HL-60 (cell line): ENCODE data around the gene C2orf15.

Experiments
- DNase-seq, 2 experiments: peaks; one replicate each; pipeline ENCODE4 v3.0.0-alpha.2; 2010 to 2020; ENCODE audit warnings: low read depth in 1 of 2, low spot score in 1 of 2
- H3K27ac ChIP-seq: fragments of 250-450 bp; sonication (Bioruptor Pico); replicated peaks from 2 replicates; pipeline ENCODE4 v1.5.1; 2020; ENCODE audit warnings: mild to moderate bottlenecking, moderate library complexity
- H3K27me3 ChIP-seq: fragments of 250-450 bp; sonication (Bioruptor Pico); 2 replicates; pipeline ENCODE4 v1.5.1; 2021; ENCODE audit warnings: mild to moderate bottlenecking, moderate library complexity; ENCODE audit not compliant: insufficient read depth, poor library complexity, severe bottlenecking
- H3K4me3 ChIP-seq: replicated peaks from 2 replicates; pipeline ENCODE4 v1.5.1; 2011; ENCODE audit warnings: mild to moderate bottlenecking, control low read depth, low read length; ENCODE audit not compliant: insufficient read depth
- CTCF ChIP-seq: IDR thresholded peaks from one replicate; pipeline ENCODE4 v1.5.1; 2011; ENCODE audit warnings: low read length, control low read depth, inconsistent platforms; ENCODE audit not compliant: insufficient read depth
- GABPA ChIP-seq: IDR thresholded peaks from 2 replicates; pipeline ENCODE4 v1.6.1; 2012; ENCODE audit warnings: low read depth
- POLR2AphosphoS5 ChIP-seq: IDR thresholded peaks from 2 replicates; pipeline ENCODE4 v1.6.1; 2012; ENCODE audit warnings: low read depth
- REST ChIP-seq: IDR thresholded peaks from 2 replicates; pipeline ENCODE4 v1.6.1; 2012; ENCODE audit warnings: low read depth; ENCODE audit not compliant: insufficient replicate concordance
- SPI1 ChIP-seq: IDR thresholded peaks from 2 replicates; pipeline ENCODE4 v1.6.1; 2012; ENCODE audit warnings: low read depth, mild to moderate bottlenecking, borderline replicate concordance

Gene C2orf15

GRCh38 chr2:99183025-99183424, 41.5 kb downstream of the C2orf15 start:
- no peak overlapping the region for H3K27ac ChIP-seq
- no peak for TF ChIP-seq REST
- no peak for TF ChIP-seq CTCF
- TF ChIP-seq SPI1 = no peak
- no peak for TF ChIP-seq GABPA
- TF ChIP-seq POLR2AphosphoS5 = no peak
- no peaks in the 10 kb centered on the region for H3K27me3 ChIP-seq
- H3K4me3 ChIP-seq = no peak overlapping the region
- no peak for DNase-seq

- Histone ChIP-seq H3K4me3 (no peak overlapping the region), H3K27ac (no peak overlapping the region), H3K27me3 (no peaks in the 10 kb centered on the region)
- TF ChIP-seq GABPA (no peak), POLR2AphosphoS5 (no peak), REST (no peak), CTCF (no peak), SPI1 (no peak)
- DNase-seq = no peak
Observed at GRCh38 chr2:99184811-99185210, 43.3 kb downstream of the C2orf15 start.

GRCh38 chr2:99187011-99187410, 45.5 kb downstream of the C2orf15 start:
- H3K27me3 ChIP-seq = no peaks in the 10 kb centered on the region
- no peak overlapping the region for H3K4me3 ChIP-seq
- H3K27ac ChIP-seq = no peak overlapping the region
- TF ChIP-seq SPI1 (no peak), REST (no peak), CTCF (no peak)
- no peak for DNase-seq
